ENCODE results near the gene SYPL1. TPM values are rescaled to one million over a fixed set of nuclear protein-coding genes. Genes with fewer than 3 reads are reported as not detected.

Gene SYPL1
- total RNA-seq, 1 experiment from 2014 or later: 78.0 TPM

- no peaks in the 10 kb centered on the region for H4K20me1 ChIP-seq (ENCODE audit: insufficient read depth)
- H3K36me3 ChIP-seq (ENCODE audit: control insufficient read depth in 1 of 2, insufficient read depth in 2 of 2, low read length in 2 of 2): no peaks in the 10 kb centered on the region
- ChIA-PET POLR2A (no interaction called here), CTCF (no interaction called here), RAD21 (ENCODE audit: low non-redundant PET in 1 of 2, low total read pairs in 2 of 2, uncharacterized antibody in 2 of 2, unreplicated experiment in 2 of 2) (no interaction called here)
- H3K4me1 ChIP-seq (ENCODE audit: control insufficient read depth in 1 of 2, insufficient read depth in 2 of 2, low read length in 2 of 2): peaks cover 0 to 9% of the 10 kb centered on the region in 2 experiments; a peak in 2 of 4 replicates
- H3K27me3 ChIP-seq (ENCODE audit: insufficient read depth, low read length): no peaks in the 10 kb centered on the region
- no peaks in the 10 kb centered on the region for H3K9me3 ChIP-seq (ENCODE audit: control insufficient read depth in 1 of 2, insufficient read depth in 1 of 2, low read depth in 1 of 2, low read length in 2 of 2)
- no TSS peak for BruUV-seq (replicated peaks)
- H3K9me2 ChIP-seq (ENCODE audit: insufficient read depth): no peaks in the 10 kb centered on the region
- no peak for TF ChIP-seq ZFX (IDR thresholded peaks at IDR 0.05)
- TF ChIP-seq POLR2AphosphoS5 (IDR thresholded peaks at IDR 0.05; ENCODE audit: low read depth, low read length): no peak
- TF ChIP-seq SRF (IDR thresholded peaks at IDR 0.05; ENCODE audit: low read depth): no peak
- TF ChIP-seq YY1 (IDR thresholded peaks at IDR 0.05; ENCODE audit: extremely low read depth, insufficient replicate concordance, low read depth, low read length): no peak
- no peak for TF ChIP-seq FOSL1 (IDR thresholded peaks at IDR 0.05; ENCODE audit: low read depth)
- TF ChIP-seq TCF7L2 (IDR thresholded peaks at IDR 0.05; ENCODE audit: borderline replicate concordance, extremely low read depth, insufficient read depth, insufficient read length): no peak
- no peak for TF ChIP-seq CBX3 (IDR thresholded peaks at IDR 0.05; ENCODE audit: low read depth)
- no peak for TF ChIP-seq POLR2A (IDR thresholded peaks at IDR 0.05; ENCODE audit: borderline replicate concordance, extremely low read depth, insufficient read depth, insufficient read length)
- TF ChIP-seq SIN3A (IDR thresholded peaks at IDR 0.05; ENCODE audit: low read depth): no peak
- no peak for TF ChIP-seq REST (IDR thresholded peaks at IDR 0.05; ENCODE audit: low read depth)
- TF ChIP-seq EGR1 (IDR thresholded peaks at IDR 0.05; ENCODE audit: low read depth): no peak
- no peaks in the 10 kb centered on the region for H3K79me2 ChIP-seq (ENCODE audit: insufficient read depth, low read length)
- no peak for ATAC-seq
- no peak for DNase-seq (ENCODE audit: low read depth, low spot score)
- H2AFZ ChIP-seq (ENCODE audit: low read depth, low read length, poor library complexity, severe bottlenecking): no peak overlapping the region
- no peak overlapping the region for H3K4me3 ChIP-seq (replicated peaks in 1 of 2; ENCODE audit: low read depth in 1 of 2, low read length in 2 of 2)
- intact Hi-C loops (cut with micrococcal nuclease): no loop called here
- no peak overlapping the region for H3K4me2 ChIP-seq (ENCODE audit: low read length)
- no peak overlapping the region for H3K27ac ChIP-seq (ENCODE audit: low read depth, low read length)
- H3K9ac ChIP-seq (ENCODE audit: low read length): no peak overlapping the region
These were observed 12.1 kb upstream of the SYPL1 start for GRCh38 chr7:106124186-106124585.

All from HCT116 (cell line).